ENCODE measurements around the gene NIN.

NIN gene

DNA sequence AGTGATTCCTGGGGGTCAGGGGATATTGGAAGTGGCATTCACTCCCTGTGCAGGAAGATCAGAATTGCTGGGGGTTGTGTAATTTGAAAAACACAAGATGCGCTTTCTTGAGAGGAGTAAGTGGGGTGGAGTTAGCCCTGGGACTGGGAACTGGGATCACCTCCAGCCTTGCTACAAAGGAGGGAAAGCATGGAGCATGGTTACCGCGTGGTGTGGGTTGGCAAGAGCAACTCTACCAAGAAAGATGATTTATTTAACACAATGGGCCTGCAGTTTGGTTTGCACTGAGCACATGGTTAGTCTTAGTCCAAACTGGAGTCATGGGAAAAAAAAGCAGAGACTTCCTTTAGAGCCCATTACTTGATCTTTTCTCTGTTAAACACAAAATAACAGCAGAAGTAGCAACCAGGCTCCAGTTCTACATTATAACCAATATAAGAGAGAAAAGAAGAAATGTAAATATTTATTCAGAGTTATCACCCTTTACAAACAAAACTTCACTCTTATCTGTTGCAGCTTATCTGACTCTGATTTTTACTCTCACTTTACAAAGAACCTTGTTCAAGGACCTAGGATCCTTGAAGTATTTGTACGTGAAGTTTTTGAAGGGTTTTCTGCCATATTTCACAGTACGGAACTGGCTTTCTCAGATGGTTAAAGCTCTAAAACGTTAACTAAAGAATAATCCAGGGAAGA, 2.1 kb upstream of the NIN start:
- Histone ChIP-seq H3K9me3 (ENCODE audit: control extremely low read depth in 1 of 5, control insufficient read depth in 4 of 5, insufficient read depth in 2 of 5, low read depth in 1 of 5, low read length in 4 of 5) (no peaks in the 10 kb centered on the region), H3K36me3 (ENCODE audit: control insufficient read depth in 4 of 4, insufficient read depth in 4 of 4, low read length in 3 of 4) (peaks cover 0 to 3% (median 0%) of the 10 kb centered on the region in 4 experiments), H3K27me3 (replicated peaks in 2 of 5; ENCODE audit: control insufficient read depth in 4 of 5, insufficient read depth in 5 of 5, low read length in 4 of 5) (no peaks in the 10 kb centered on the region), H3K27ac (ENCODE audit: insufficient read depth in 1 of 2, low read depth in 1 of 2, low read length in 2 of 2, poor library complexity in 1 of 2, severe bottlenecking in 2 of 2) (no peak overlapping the region), H3K4me1 (ENCODE audit: control extremely low read depth in 1 of 4, control insufficient read depth in 4 of 4, insufficient read depth in 4 of 4, low read length in 3 of 4) (peaks cover 21 to 47% (median 34%) of the 10 kb centered on the region in 4 experiments), H3K4me3 (ENCODE audit: control insufficient read depth in 1 of 7, extremely low read depth in 1 of 7, insufficient read depth in 4 of 7, low read depth in 2 of 7, low read length in 6 of 7) (no peak overlapping the region)
- no peak for DNase-seq
- 100% methylated on average over 3 of the region's 6 CpGs for WGBS (ENCODE audit: insufficient coverage)
- ChIA-PET POLR2A (interaction anchor here (0.7 kb wide), 1 partner anchor 95 kb away, joined by 4 read pairs; no protein-coding TSS in a partner anchor), CTCF (interaction anchor here (1.6 to 2.7 kb wide), 2 partner anchors 18 to 27 kb away, joined by 5 to 14 read pairs; no protein-coding TSS in a partner anchor)

DNA sequence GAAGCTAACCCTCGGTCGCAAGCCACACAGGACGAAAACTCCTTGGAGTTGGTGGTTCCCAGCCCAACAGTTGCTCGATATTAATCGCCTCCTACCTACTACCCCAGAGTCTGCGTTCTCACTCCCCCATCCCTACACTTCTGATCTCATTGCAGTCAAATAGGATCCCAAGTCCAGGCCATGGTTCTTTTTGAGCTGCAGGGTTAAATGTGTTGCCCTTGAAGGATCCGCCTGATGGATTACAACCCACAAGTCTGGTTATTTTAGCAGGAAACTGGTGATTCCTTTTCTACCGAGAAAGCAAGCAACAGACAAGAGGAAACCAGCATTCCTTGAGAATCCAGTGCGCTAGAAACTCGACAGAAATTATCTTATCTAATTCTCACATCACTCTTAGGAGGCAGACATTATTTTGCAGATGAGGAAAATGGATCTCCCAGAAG, 785 bp upstream of the NIN start:
- Histone ChIP-seq H3K27ac (ENCODE audit: insufficient read depth in 1 of 2, low read depth in 1 of 2, low read length in 2 of 2, poor library complexity in 1 of 2, severe bottlenecking in 2 of 2) (peak overlapping the region; percentile 64 to 80), H3K4me1 (ENCODE audit: control extremely low read depth in 1 of 4, control insufficient read depth in 4 of 4, insufficient read depth in 4 of 4, low read length in 3 of 4) (peaks cover 23 to 57% (median 37%) of the 10 kb centered on the region in 4 experiments), H3K9me3 (ENCODE audit: control extremely low read depth in 1 of 5, control insufficient read depth in 4 of 5, insufficient read depth in 2 of 5, low read depth in 1 of 5, low read length in 4 of 5) (no peaks in the 10 kb centered on the region), H3K27me3 (replicated peaks in 2 of 5; ENCODE audit: control insufficient read depth in 4 of 5, insufficient read depth in 5 of 5, low read length in 4 of 5) (no peaks in the 10 kb centered on the region), H3K4me3 (ENCODE audit: control insufficient read depth in 1 of 7, extremely low read depth in 1 of 7, insufficient read depth in 4 of 7, low read depth in 2 of 7, low read length in 6 of 7) (peak overlapping the region; percentile 64 to 97 (median 91)), H3K36me3 (ENCODE audit: control insufficient read depth in 4 of 4, insufficient read depth in 4 of 4, low read length in 3 of 4) (peaks cover under 1 to 8% (median 3%) of the 10 kb centered on the region in 4 experiments)
- WGBS (ENCODE audit: insufficient coverage): 0% methylated on average over 7 of the region's 10 CpGs
- DNase-seq: no peak
- ChIA-PET POLR2A (interaction anchor here (0.6 to 4.2 kb wide), 4 partner anchors 11 to 1189 kb away, joined by 3 to 37 read pairs (median 6); no protein-coding TSS in a partner anchor), CTCF (interaction anchor here (1.1 to 2.7 kb wide), 6 partner anchors 10 to 44 kb away, joined by 3 to 14 read pairs (median 4); no protein-coding TSS in a partner anchor)

DNA sequence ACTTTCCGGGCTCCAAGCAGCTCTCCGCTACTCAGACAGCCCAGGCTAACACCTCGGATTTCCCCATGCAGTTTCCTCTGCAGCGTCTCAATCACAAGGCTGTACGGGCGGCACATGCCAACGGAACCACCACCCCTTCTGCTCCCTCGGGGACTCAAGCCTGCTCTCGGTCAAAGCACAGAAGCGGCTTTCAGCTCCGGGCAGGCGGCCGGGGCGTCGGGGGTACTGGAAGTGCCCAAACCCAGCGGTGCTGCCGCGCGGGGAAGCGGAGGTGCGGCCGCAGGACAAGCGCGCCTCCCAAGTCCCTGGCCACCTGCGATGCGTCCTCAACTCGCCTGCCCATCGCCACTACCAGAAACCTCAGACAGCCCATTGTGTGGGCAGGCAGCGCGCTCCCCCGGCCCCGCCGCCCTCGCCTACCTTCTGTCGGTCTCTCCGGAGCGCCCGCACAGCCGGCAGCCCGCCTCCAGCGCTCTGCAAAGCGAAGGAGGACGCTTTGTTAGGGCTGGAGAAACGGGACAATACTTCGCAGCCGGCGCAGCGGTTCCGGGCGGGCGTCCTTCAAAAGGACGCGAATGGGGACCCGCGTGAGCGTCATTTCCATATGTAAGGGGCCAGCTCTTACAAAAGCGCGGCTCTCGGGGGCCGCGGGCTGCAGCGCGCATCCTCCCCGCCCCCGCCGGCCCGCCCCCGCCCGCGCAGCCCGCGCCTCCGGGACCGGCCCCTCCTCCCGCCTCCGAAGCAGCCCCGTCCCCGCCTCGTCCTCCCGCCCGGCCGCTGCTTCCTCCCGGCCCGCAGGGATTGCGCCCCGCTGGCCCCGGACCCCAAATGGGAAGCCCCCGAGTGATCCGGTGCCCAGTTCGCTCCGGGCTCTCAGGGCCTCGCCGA, 674 bp downstream of the NIN start:
- DNase-seq: peak; percentile 46 to 80 (median 70)
- peak overlapping the region in 1 of 2 experiments; percentile 71 for H3K27ac ChIP-seq (ENCODE audit: insufficient read depth in 1 of 2, low read depth in 1 of 2, low read length in 2 of 2, poor library complexity in 1 of 2, severe bottlenecking in 2 of 2)
- H3K27me3 ChIP-seq (replicated peaks in 2 of 5; ENCODE audit: control insufficient read depth in 4 of 5, insufficient read depth in 5 of 5, low read length in 4 of 5): no peaks in the 10 kb centered on the region
- H3K9me3 ChIP-seq (ENCODE audit: control extremely low read depth in 1 of 5, control insufficient read depth in 4 of 5, insufficient read depth in 2 of 5, low read depth in 1 of 5, low read length in 4 of 5): no peaks in the 10 kb centered on the region
- peaks cover 23 to 58% (median 36%) of the 10 kb centered on the region in 4 experiments for H3K4me1 ChIP-seq (ENCODE audit: control extremely low read depth in 1 of 4, control insufficient read depth in 4 of 4, insufficient read depth in 4 of 4, low read length in 3 of 4)
- POLR2A ChIA-PET: interaction anchor here (0.8 to 4.2 kb wide), 6 partner anchors 9 to 96 kb away, joined by 3 to 37 read pairs (median 4); no protein-coding TSS in a partner anchor
- H3K4me3 ChIP-seq (ENCODE audit: control insufficient read depth in 1 of 7, extremely low read depth in 1 of 7, insufficient read depth in 4 of 7, low read depth in 2 of 7, low read length in 6 of 7): peak overlapping the region; percentile 64 to 97 (median 91)
- WGBS (ENCODE audit: insufficient coverage): 0% methylated on average over 59 of the region's 93 CpGs
- CTCF ChIA-PET: interaction anchor here (1.0 to 5.1 kb wide), 9 partner anchors 8 to 54 kb away, joined by 3 to 76 read pairs (median 6); no protein-coding TSS in a partner anchor
- peaks cover 4 to 16% (median 6%) of the 10 kb centered on the region in 4 experiments for H3K36me3 ChIP-seq (ENCODE audit: control insufficient read depth in 4 of 4, insufficient read depth in 4 of 4, low read length in 3 of 4)

DNA sequence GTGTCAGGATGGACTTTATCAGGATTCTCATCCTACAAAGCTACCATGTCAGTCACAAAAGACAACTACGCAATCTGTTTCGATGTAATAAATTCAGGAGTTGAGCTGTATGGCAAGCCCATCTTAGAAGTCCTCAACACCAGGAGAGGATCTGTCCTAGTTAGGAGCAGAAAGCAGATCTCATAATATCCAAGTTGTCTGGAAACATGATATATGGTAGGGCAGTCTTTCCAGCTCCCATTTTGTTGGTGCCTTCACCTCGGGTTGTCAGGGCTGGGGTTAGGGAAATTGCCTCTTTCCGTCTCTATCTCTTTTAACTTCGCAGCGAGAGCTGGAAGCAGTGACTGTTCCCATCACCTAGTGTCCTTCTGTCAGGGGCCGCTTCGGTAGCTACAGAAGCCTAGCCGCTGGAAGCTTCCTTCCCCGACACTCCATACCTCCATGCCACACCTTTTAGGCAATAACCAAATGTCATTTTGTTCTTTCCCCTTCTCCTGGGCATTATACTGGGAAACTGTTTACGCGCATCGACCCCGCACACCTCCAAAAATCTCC, 1.4 kb downstream of the NIN start:
- H3K27ac ChIP-seq (ENCODE audit: insufficient read depth in 1 of 2, low read depth in 1 of 2, low read length in 2 of 2, poor library complexity in 1 of 2, severe bottlenecking in 2 of 2): peak overlapping the region in 1 of 2 experiments; percentile 46
- CTCF ChIA-PET: interaction anchor here (0.8 to 5.1 kb wide), 8 partner anchors 9 to 53 kb away, joined by 3 to 76 read pairs (median 6); no protein-coding TSS in a partner anchor
- no peaks in the 10 kb centered on the region for H3K9me3 ChIP-seq (ENCODE audit: control extremely low read depth in 1 of 5, control insufficient read depth in 4 of 5, insufficient read depth in 2 of 5, low read depth in 1 of 5, low read length in 4 of 5)
- DNase-seq: no peak
- POLR2A ChIA-PET: interaction anchor here (0.9 to 4.2 kb wide), 4 partner anchors 10 to 96 kb away, joined by 3 to 37 read pairs (median 4); no protein-coding TSS in a partner anchor
- peaks cover 4 to 16% (median 6%) of the 10 kb centered on the region in 4 experiments for H3K36me3 ChIP-seq (ENCODE audit: control insufficient read depth in 4 of 4, insufficient read depth in 4 of 4, low read length in 3 of 4)
- H3K27me3 ChIP-seq (replicated peaks in 2 of 5; ENCODE audit: control insufficient read depth in 4 of 5, insufficient read depth in 5 of 5, low read length in 4 of 5): no peaks in the 10 kb centered on the region
- H3K4me1 ChIP-seq (ENCODE audit: control extremely low read depth in 1 of 4, control insufficient read depth in 4 of 4, insufficient read depth in 4 of 4, low read length in 3 of 4): peaks cover 27 to 59% (median 37%) of the 10 kb centered on the region in 4 experiments
- H3K4me3 ChIP-seq (ENCODE audit: control insufficient read depth in 1 of 7, extremely low read depth in 1 of 7, insufficient read depth in 4 of 7, low read depth in 2 of 7, low read length in 6 of 7): peak overlapping the region; percentile 64 to 97 (median 91)
- 21% methylated on average over 10 of the region's 14 CpGs for WGBS (ENCODE audit: insufficient coverage)

DNA sequence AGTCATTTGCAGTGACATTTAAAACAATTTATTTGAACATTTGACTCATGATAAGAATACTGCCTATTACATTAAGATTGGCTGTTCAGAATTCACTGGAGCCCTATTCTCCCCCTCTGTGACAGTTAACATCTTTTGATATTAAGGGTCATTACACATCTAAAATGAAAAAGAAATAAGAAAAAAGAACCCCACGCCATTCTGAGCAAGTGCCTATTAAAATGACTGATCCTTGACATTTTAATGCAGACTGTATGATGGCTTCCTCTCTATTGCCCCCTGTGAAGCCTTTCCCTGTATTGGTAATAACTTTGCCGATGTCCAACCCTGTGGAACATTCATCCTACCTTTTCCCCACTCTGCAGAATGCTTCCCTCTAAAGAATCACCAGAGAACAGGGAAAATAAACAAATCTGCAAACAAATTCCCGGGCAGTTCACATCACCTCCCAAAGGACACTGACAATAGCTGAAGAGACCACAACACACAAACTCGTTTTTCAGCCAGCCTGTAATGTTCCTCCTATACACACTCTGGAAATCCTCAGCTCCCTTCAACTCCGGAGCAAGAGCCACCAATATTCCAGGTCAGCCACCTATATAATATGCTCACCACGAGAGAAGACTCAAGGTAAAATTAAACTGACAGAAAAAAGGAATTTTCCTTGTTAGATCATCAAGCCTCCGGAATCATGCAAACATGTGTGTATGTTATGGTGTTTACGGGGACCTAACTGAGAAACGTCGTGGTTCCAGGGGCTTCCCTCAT, 2.1 kb downstream of the NIN start:
- no peaks in the 10 kb centered on the region for H3K27me3 ChIP-seq (replicated peaks in 2 of 5; ENCODE audit: control insufficient read depth in 4 of 5, insufficient read depth in 5 of 5, low read length in 4 of 5)
- H3K9me3 ChIP-seq (ENCODE audit: control extremely low read depth in 1 of 5, control insufficient read depth in 4 of 5, insufficient read depth in 2 of 5, low read depth in 1 of 5, low read length in 4 of 5): no peaks in the 10 kb centered on the region
- peaks cover 33 to 65% (median 43%) of the 10 kb centered on the region in 4 experiments for H3K4me1 ChIP-seq (ENCODE audit: control extremely low read depth in 1 of 4, control insufficient read depth in 4 of 4, insufficient read depth in 4 of 4, low read length in 3 of 4)
- peak overlapping the region in 1 of 2 experiments; percentile 46 for H3K27ac ChIP-seq (ENCODE audit: insufficient read depth in 1 of 2, low read depth in 1 of 2, low read length in 2 of 2, poor library complexity in 1 of 2, severe bottlenecking in 2 of 2)
- DNase-seq: no peak
- ChIA-PET CTCF (interaction anchor here (0.6 to 5.1 kb wide), 16 partner anchors 8 to 52 kb away, joined by 3 to 76 read pairs (median 4); no protein-coding TSS in a partner anchor), POLR2A (interaction anchor here (0.9 to 4.2 kb wide), 4 partner anchors 26 to 97 kb away, joined by 3 to 37 read pairs (median 4); no protein-coding TSS in a partner anchor)
- H3K36me3 ChIP-seq (ENCODE audit: control insufficient read depth in 4 of 4, insufficient read depth in 4 of 4, low read length in 3 of 4): peaks cover 4 to 16% (median 6%) of the 10 kb centered on the region in 4 experiments
- H3K4me3 ChIP-seq (ENCODE audit: control insufficient read depth in 1 of 7, extremely low read depth in 1 of 7, insufficient read depth in 4 of 7, low read depth in 2 of 7, low read length in 6 of 7): peak overlapping the region in 6 of 7 experiments; percentile 64 to 96 (median 87)
- WGBS (ENCODE audit: insufficient coverage): 67% methylated on average over 3 of the region's 10 CpGs

DNA sequence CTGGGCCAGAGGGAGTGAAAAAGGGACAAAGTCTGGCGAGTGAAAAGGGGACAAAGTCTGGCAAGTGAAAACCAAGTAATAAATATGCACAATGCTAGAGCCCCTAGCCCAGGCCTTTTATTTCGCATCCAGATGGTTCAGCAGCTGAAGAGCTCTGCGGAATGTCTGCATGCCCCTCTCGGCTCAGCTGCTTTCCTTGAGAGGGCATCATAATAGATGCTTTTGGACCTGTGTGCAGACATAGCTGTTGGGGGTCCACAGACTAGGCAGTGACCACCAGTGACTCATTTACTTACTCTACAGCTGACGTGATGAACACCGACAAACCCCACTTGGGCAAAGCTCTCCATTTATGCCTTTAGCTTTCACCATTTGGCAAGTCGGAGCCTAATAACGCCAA, 4.3 kb downstream of the NIN start:
- CTCF ChIA-PET: interaction anchor here (0.9 to 5.1 kb wide), 8 partner anchors 9 to 50 kb away, joined by 3 to 76 read pairs (median 4); no protein-coding TSS in a partner anchor
- peaks cover 4 to 18% (median 6%) of the 10 kb centered on the region in 4 experiments for H3K36me3 ChIP-seq (ENCODE audit: control insufficient read depth in 4 of 4, insufficient read depth in 4 of 4, low read length in 3 of 4)
- DNase-seq: no peak
- no peak overlapping the region for H3K4me3 ChIP-seq (ENCODE audit: control insufficient read depth in 1 of 7, extremely low read depth in 1 of 7, insufficient read depth in 4 of 7, low read depth in 2 of 7, low read length in 6 of 7)
- no peak overlapping the region for H3K27ac ChIP-seq (ENCODE audit: insufficient read depth in 1 of 2, low read depth in 1 of 2, low read length in 2 of 2, poor library complexity in 1 of 2, severe bottlenecking in 2 of 2)
- POLR2A ChIA-PET: no interaction called here
- H3K9me3 ChIP-seq (ENCODE audit: control extremely low read depth in 1 of 5, control insufficient read depth in 4 of 5, insufficient read depth in 2 of 5, low read depth in 1 of 5, low read length in 4 of 5): no peaks in the 10 kb centered on the region
- 82% methylated on average over 6 of the region's 8 CpGs for WGBS (ENCODE audit: insufficient coverage)
- H3K4me1 ChIP-seq (ENCODE audit: control extremely low read depth in 1 of 4, control insufficient read depth in 4 of 4, insufficient read depth in 4 of 4, low read length in 3 of 4): peaks cover 43 to 69% (median 61%) of the 10 kb centered on the region in 4 experiments
- no peaks in the 10 kb centered on the region for H3K27me3 ChIP-seq (replicated peaks in 2 of 5; ENCODE audit: control insufficient read depth in 4 of 5, insufficient read depth in 5 of 5, low read length in 4 of 5)

All from common myeloid progenitor, CD34-positive (primary cell).